Prostate gland (tissue), 2 donors: ENCODE measurements around the gene DHX8. TPM values are rescaled to one million over a fixed set of nuclear protein-coding genes. Genes with fewer than 3 reads are reported as not detected.

Experiments used
- DNase-seq: peaks from one replicate; pipeline ENCODE4 v3.0.0-alpha.2; 2019; ENCODE audit warnings: low spot score
- H3K27ac ChIP-seq, 2 donors: fragments of 200-600 bp; sonication (generic); 2 replicates each; pipeline ENCODE4 v1.5.1; 2017 to 2019
- H3K27me3 ChIP-seq: fragments of 200-600 bp; sonication (generic); replicated peaks from 2 replicates; pipeline ENCODE4 v1.5.1; 2019; ENCODE audit not compliant: insufficient read depth
- H3K36me3 ChIP-seq, 2 donors: fragments of 200-600 bp; sonication (generic); 1 replicate in 1 of 2; 2 replicates in 1 of 2; pipeline versions ENCODE4 v1.5.1 to v1.8.1; 2017 to 2019
- H3K4me1 ChIP-seq: fragments of 200-600 bp; sonication (generic); replicated peaks from 2 replicates; pipeline ENCODE4 v1.5.1; 2019
- H3K4me3 ChIP-seq, 2 donors: fragments of 200-600 bp; sonication (generic); 2 replicates each; pipeline ENCODE4 v1.5.1; 2017 to 2019
- H3K9me3 ChIP-seq: fragments of 200-600 bp; sonication (generic); 2 replicates; pipeline ENCODE4 v1.5.1; 2017
- POLR2A ChIP-seq: fragments of 450-650 bp; IDR thresholded peaks from one replicate; pipeline ENCODE4 v1.6.1; 2016; ENCODE audit warnings: antibody characterized with exemption, mild to moderate bottlenecking
- POLR2AphosphoS5 ChIP-seq: sonication (generic); formaldehyde crosslinking; IDR thresholded peaks from one replicate; pipeline ENCODE4 v1.6.1; 2017; ENCODE audit warnings: antibody characterized with exemption
- WGBS: methylation state at CpG from one replicate; pipeline ENCODE4 v1.1.5; 2018; 5-methylcytosine and 5-hydroxymethylcytosine counted together
- intact Hi-C: fragments of 100-400 bp; cut with DNase I; formaldehyde crosslinking; loops from one replicate; pipeline ENCODE4 v1.14.2; 2022
- total RNA-seq, 2 donors: library from RNA; depleted of rRNA; stranded (reverse); fragments of >200 nt; gene quantifications; one replicate each; pipeline ENCODE4 v1.1.0, GENCODE V29; 2016
- TF ChIP-seq, protein P1 (sequence below), 4 experiments: fragments of 200-600 bp in 2 of 4; fragments of 450-650 bp in 2 of 4; sonication (generic) in 2 of 4; IDR thresholded peaks; 1 replicate in 3 of 4; 2 replicates in 1 of 4; pipeline ENCODE4 v1.5.1; 2016 to 2019; ENCODE audit warnings: antibody characterized with exemption in 4 of 4, mild to moderate bottlenecking in 2 of 4, moderate library complexity in 2 of 4

Gene DHX8
- total RNA-seq, 2 donors from 2014 or later, result 35.7 to 52.9 TPM

- TF ChIP-seq POLR2AphosphoS5 (no peak), POLR2A (no peak)
- TF ChIP-seq, protein P1, sequence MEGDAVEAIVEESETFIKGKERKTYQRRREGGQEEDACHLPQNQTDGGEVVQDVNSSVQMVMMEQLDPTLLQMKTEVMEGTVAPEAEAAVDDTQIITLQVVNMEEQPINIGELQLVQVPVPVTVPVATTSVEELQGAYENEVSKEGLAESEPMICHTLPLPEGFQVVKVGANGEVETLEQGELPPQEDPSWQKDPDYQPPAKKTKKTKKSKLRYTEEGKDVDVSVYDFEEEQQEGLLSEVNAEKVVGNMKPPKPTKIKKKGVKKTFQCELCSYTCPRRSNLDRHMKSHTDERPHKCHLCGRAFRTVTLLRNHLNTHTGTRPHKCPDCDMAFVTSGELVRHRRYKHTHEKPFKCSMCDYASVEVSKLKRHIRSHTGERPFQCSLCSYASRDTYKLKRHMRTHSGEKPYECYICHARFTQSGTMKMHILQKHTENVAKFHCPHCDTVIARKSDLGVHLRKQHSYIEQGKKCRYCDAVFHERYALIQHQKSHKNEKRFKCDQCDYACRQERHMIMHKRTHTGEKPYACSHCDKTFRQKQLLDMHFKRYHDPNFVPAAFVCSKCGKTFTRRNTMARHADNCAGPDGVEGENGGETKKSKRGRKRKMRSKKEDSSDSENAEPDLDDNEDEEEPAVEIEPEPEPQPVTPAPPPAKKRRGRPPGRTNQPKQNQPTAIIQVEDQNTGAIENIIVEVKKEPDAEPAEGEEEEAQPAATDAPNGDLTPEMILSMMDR (IDR thresholded peaks at IDR 0.05), result no peak
- Histone ChIP-seq H3K9me3 (no peaks in the 10 kb centered on the region), H3K4me3 (no peak overlapping the region), H3K27me3 (peaks cover 2% of the 10 kb centered on the region), H3K27ac (no peak overlapping the region), H3K36me3 (no peaks in the 10 kb centered on the region), H3K4me1 (peaks cover 6% of the 10 kb centered on the region)
- no peak for DNase-seq
- intact Hi-C loops, result no loop called here
Measured at GRCh38 chr17:43547659-43548256, 64.0 kb downstream of the DHX8 start.

GRCh38 chr17:43548689-43549379 is 65.1 kb downstream of the DHX8 start:
- no peak overlapping the region for H3K4me3 ChIP-seq
- H3K27me3 ChIP-seq, result peaks cover 2% of the 10 kb centered on the region
- no peaks in the 10 kb centered on the region for H3K9me3 ChIP-seq
- TF ChIP-seq POLR2A, result no peak
- no peak for TF ChIP-seq POLR2AphosphoS5
- TF ChIP-seq, protein P1 (IDR thresholded peaks at IDR 0.05), result no peak
- no peak for DNase-seq
- H3K27ac ChIP-seq, result no peak overlapping the region
- whole genome bisulfite sequencing, result 54% methylated on average over 3 of the region's 3 CpGs
- peaks cover 6% of the 10 kb centered on the region for H3K4me1 ChIP-seq
- intact Hi-C loops, result no loop called here
- no peaks in the 10 kb centered on the region for H3K36me3 ChIP-seq

DNA sequence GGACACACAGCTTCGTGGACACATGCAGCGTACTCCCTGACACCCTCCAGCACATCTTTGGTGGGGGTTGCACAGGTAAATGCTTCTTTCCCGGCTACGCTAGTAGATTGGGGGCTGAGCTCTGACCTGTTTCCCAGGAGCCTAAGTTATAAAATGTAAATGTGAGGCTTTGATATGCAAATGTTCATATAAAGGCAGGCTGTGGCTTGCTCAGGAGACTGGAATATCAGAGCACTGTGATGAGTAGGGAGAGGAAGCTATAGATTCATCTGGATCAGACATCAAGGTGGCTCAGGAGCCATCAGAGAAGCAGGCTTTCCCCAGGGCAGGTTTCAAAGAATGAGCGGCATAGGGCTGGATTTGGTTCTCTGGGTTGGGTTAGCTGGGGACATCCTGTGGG is 65.7 kb downstream of the DHX8 start:
- TF ChIP-seq POLR2AphosphoS5, result no peak
- no peak for TF ChIP-seq POLR2A
- TF ChIP-seq, protein P1 (IDR thresholded peaks at IDR 0.05), result no peak
- Histone ChIP-seq H3K27me3 (no peaks in the 10 kb centered on the region), H3K27ac (no peak overlapping the region), H3K4me3 (no peak overlapping the region), H3K36me3 (no peaks in the 10 kb centered on the region), H3K9me3 (no peaks in the 10 kb centered on the region), H3K4me1 (peaks cover 6% of the 10 kb centered on the region)
- no peak for DNase-seq
- intact Hi-C loops, result no loop called here
- whole genome bisulfite sequencing, result 67% methylated on average over 5 of the region's 5 CpGs

DNA sequence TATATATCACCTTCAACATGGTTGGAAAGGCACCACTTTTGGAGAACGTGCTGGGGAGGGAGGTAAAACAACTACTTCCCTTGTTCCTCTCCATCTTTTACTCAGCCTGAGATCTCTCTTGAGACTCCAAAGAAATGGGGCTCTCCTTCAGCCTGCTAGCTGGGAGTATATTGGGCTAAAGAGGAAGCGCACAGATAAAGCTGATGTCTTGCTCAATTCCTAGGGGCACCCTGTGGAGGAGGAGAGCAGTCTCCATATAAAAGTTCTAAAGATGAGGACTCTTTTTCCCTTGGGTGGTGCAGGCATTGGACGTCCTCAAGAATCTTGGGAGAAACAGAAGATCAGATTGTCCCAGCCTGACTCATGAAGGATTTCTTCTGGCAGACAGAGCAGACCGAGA is 67.0 kb downstream of the DHX8 start:
- no peaks in the 10 kb centered on the region for H3K9me3 ChIP-seq
- H3K27me3 ChIP-seq, result no peaks in the 10 kb centered on the region
- WGBS, result 98% methylated on average over 4 of the region's 4 CpGs
- H3K4me1 ChIP-seq, result peaks cover 6% of the 10 kb centered on the region
- intact Hi-C loops, result no loop called here
- no peak overlapping the region for H3K4me3 ChIP-seq
- H3K36me3 ChIP-seq, result no peaks in the 10 kb centered on the region
- H3K27ac ChIP-seq, result no peak overlapping the region
- TF ChIP-seq POLR2A (no peak), POLR2AphosphoS5 (no peak)
- TF ChIP-seq, protein P1 (IDR thresholded peaks at IDR 0.05), result no peak
- no peak for DNase-seq
